Measurements from ENCODE around the gene GAA.

DNA sequence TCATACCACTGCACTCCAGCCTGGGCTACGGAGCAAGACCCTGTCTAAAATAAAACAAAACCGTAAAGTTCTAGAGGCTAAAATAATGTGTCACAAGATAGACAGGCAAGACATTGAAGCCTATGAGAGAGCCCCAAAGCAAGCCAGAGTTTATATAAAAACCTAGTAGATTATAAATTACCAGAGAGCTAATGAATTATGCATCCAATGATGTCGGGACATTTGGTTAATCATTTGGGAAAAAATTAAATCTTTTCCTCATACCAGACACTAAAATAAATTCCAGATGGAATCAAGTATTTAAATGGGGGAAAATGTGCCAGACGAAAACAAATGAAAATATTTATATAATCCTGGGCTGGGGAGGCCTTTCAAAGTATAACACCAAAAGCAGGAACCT is 40.7 kb upstream of the GAA start:
- TF ChIP-seq, protein P1, sequence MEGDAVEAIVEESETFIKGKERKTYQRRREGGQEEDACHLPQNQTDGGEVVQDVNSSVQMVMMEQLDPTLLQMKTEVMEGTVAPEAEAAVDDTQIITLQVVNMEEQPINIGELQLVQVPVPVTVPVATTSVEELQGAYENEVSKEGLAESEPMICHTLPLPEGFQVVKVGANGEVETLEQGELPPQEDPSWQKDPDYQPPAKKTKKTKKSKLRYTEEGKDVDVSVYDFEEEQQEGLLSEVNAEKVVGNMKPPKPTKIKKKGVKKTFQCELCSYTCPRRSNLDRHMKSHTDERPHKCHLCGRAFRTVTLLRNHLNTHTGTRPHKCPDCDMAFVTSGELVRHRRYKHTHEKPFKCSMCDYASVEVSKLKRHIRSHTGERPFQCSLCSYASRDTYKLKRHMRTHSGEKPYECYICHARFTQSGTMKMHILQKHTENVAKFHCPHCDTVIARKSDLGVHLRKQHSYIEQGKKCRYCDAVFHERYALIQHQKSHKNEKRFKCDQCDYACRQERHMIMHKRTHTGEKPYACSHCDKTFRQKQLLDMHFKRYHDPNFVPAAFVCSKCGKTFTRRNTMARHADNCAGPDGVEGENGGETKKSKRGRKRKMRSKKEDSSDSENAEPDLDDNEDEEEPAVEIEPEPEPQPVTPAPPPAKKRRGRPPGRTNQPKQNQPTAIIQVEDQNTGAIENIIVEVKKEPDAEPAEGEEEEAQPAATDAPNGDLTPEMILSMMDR (conservative IDR thresholded peaks at IDR 0.05; ENCODE audit: low read depth, low read length) = no peak
- no peak for TF ChIP-seq EZH2 (IDR thresholded peaks at IDR 0.05; ENCODE audit: borderline replicate concordance, low read depth, low read length, poor library complexity, severe bottlenecking)

Data from A673 (cell line).